Left lung (tissue), 10 donors: Measurements from ENCODE around the gene AGBL1. TPM values are rescaled to one million over a fixed set of nuclear protein-coding genes. Genes with fewer than 3 reads are reported as not detected.

Experiments used
- ATAC-seq: fragments of 200-7000 bp; cut with Tn5 transposase; one replicate; pipeline ENCODE4 v1.9.1; 2020; ENCODE audit warnings: moderate library complexity
- DNase-seq, 4 donors: peaks; one replicate each; pipeline ENCODE4 v3.0.0-alpha.2; 2013 to 2020
- H3K27ac ChIP-seq, 2 donors: fragments of 200-600 bp; sonication (generic) in 1 of 2; one replicate each; pipeline versions ENCODE4 v1.5.0 to v1.8.0; 2020 to 2021
- H3K27me3 ChIP-seq, 2 donors: fragments of 200-600 bp; sonication (generic) in 1 of 2; one replicate each; pipeline versions ENCODE4 v1.5.0 to v1.8.0; 2020 to 2021
- H3K36me3 ChIP-seq, 2 donors: fragments of 200-600 bp; sonication (generic) in 1 of 2; one replicate each; pipeline versions ENCODE4 v1.5.0 to v1.8.0; 2020 to 2021
- H3K4me1 ChIP-seq, 2 donors: fragments of 200-600 bp; one replicate each; pipeline ENCODE4 v1.8.0; 2021
- H3K4me3 ChIP-seq, 2 donors: fragments of 200-600 bp; sonication (generic) in 1 of 2; one replicate each; pipeline versions ENCODE4 v1.5.0 to v1.8.0; 2020 to 2021; ENCODE audit warnings: mild to moderate bottlenecking in 1 of 2
- H3K9me3 ChIP-seq, 2 donors: fragments of 200-600 bp; sonication (generic) in 1 of 2; one replicate each; pipeline versions ENCODE4 v1.5.0 to v1.8.0; 2020 to 2021
- CTCF ChIP-seq, 2 donors: fragments of 200-600 bp; sonication (generic) in 1 of 2; IDR thresholded peaks; one replicate each; pipeline versions ENCODE4 v1.5.0 to v1.8.0; 2021; ENCODE audit warnings: antibody characterized with exemption in 2 of 2
- intact Hi-C, 2 donors: fragments of 100-400 bp; cut with DNase I; formaldehyde crosslinking; loops; one replicate each; pipeline versions ENCODE4 v1.11.2 to v1.14.2; 2022
- polyA plus RNA-seq, 6 donors: library from polyadenylated mRNA; unstranded; fragments of 120-200 nt; gene quantifications; one replicate each; pipeline ENCODE4 v1.2.1, GENCODE V29; 2013; ENCODE audit not compliant: insufficient read length in 6 of 6
- total RNA-seq, 2 donors: library from RNA; stranded (reverse); fragmentation: NEBNext Ultra II Directional; extraction: Animal tissue kit (Norgen Biotek cat#: 25700); gene quantifications; one replicate each; pipeline ENCODE4 v1.2.1, GENCODE V29; 2021
- donor health status: DM: no; HTN: yes; CAD: no.
- donor health status: DM: no; HTN: no; CAD: no.

The AGBL1 gene
- total and polyA plus RNA-seq, 8 donors: 0.01 to 3.3 (median 0.11) TPM; not detected in 1

- Histone ChIP-seq H3K27me3 (no peaks in the 10 kb centered on the region), H3K27ac (no peak overlapping the region), H3K9me3 (peaks cover 0 to 12% of the 10 kb centered on the region in 2 donors), H3K4me3 (no peak overlapping the region), H3K36me3 (no peaks in the 10 kb centered on the region), H3K4me1 (no peaks in the 10 kb centered on the region)
- ATAC-seq (no peak), DNase-seq (no peak)
- intact Hi-C loops: no loop called here
- no peak for TF ChIP-seq CTCF (IDR thresholded peaks at IDR 0.05)
Measured at GRCh38 chr15:86336051-86336788, 256.5 kb downstream of the AGBL1 start.

DNA sequence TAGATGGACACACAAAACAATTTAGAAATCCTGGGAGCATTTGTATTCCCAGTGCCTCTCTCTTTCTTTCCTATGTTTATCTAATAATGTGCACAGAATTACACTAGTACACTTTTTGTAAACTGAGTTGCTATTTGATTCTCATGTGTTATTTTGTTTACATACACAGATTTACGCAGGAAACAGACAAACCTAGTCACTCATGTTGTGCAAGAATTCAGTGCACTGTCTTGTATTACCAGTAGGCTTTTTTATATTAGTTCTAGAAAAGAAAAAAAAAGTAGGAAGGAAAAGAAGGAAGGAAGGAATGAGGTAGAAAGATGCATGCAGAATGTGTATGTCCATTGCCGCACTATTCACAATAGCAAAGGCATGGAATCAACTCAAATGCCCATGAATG lies 257.4 kb downstream of the AGBL1 start:
- H3K9me3 ChIP-seq: peaks cover 0 to 7% of the 10 kb centered on the region in 2 donors
- TF ChIP-seq CTCF (IDR thresholded peaks at IDR 0.05): no peak
- H3K27ac ChIP-seq: no peak overlapping the region
- no peaks in the 10 kb centered on the region for H3K4me1 ChIP-seq
- no peak for ATAC-seq
- no peak for DNase-seq
- H3K36me3 ChIP-seq: no peaks in the 10 kb centered on the region
- H3K4me3 ChIP-seq: no peak overlapping the region
- intact Hi-C loops: no loop called here
- H3K27me3 ChIP-seq: no peaks in the 10 kb centered on the region

DNA sequence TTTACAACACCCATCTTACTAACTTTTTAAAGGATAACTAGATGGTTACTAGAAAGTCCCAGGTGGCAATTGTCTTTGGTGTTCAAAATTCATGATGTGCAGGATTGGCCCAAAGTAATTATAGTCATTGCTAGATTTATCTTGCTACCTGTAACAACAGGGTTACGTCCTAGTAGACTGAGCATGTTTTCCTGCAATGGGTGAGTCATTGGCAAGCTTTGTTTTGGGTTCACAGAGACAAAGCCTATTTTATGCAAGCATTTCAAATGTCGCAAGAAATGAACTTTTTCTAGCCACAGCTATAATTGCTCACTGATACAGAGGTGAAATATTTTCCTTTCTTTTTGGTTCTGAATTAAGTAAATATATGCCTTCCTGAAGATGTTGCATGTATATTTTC lies 267.6 kb downstream of the AGBL1 start:
- no peaks in the 10 kb centered on the region for H3K27me3 ChIP-seq
- no peak for ATAC-seq
- H3K36me3 ChIP-seq: no peaks in the 10 kb centered on the region
- H3K27ac ChIP-seq: no peak overlapping the region
- intact Hi-C loops: no loop called here
- no peak for TF ChIP-seq CTCF (IDR thresholded peaks at IDR 0.05)
- DNase-seq: no peak
- no peaks in the 10 kb centered on the region for H3K4me1 ChIP-seq
- no peak overlapping the region for H3K4me3 ChIP-seq
- peaks cover 0 to 4% of the 10 kb centered on the region in 2 donors for H3K9me3 ChIP-seq

DNA sequence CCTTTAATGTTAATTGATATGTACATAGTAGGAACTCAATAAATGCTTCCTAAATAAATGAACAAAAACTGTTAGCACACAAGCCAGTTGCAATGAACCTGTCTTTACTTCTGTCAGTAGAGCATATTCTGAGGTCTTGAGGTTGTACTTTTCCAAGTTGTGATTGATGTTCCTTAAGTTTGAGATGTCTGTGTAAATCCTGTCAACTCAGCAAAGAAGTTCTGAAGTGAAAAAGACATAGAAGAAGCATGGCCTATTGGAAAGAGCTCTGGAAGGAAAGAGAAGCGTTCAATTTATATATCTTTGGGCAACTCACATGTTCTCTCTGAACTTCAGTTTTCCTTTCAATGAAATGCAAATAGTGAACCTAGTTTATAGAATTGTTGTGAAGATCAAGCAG lies 269.9 kb downstream of the AGBL1 start:
- H3K9me3 ChIP-seq: peaks cover 0 to 4% of the 10 kb centered on the region in 2 donors
- DNase-seq: no peak
- intact Hi-C loops: no loop called here
- no peaks in the 10 kb centered on the region for H3K36me3 ChIP-seq
- H3K4me3 ChIP-seq: no peak overlapping the region
- no peak overlapping the region for H3K27ac ChIP-seq
- no peaks in the 10 kb centered on the region for H3K27me3 ChIP-seq
- ATAC-seq: no peak
- no peaks in the 10 kb centered on the region for H3K4me1 ChIP-seq
- no peak for TF ChIP-seq CTCF (IDR thresholded peaks at IDR 0.05)

DNA sequence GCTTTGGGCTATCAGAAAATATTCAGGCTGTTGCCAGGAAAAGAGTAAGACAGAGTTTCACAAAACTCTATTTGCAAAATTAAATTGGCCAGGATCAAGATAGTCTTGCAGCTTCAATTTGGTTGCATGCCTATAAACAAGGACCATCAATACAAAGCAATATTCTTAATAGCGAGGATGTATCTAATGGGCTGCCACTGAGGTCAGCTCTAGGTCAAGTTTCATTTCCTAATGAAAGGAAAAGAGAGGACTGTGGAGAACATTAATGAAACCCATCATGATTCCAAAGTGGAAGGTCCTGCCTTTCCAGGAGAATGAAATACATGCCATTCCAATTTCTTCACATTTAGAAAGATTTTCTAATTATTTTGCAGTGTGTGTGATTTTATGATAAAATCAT lies 273.5 kb downstream of the AGBL1 start:
- no peak for ATAC-seq
- Histone ChIP-seq H3K27me3 (no peaks in the 10 kb centered on the region), H3K36me3 (no peaks in the 10 kb centered on the region), H3K4me3 (no peak overlapping the region), H3K27ac (no peak overlapping the region), H3K9me3 (no peaks in the 10 kb centered on the region), H3K4me1 (no peaks in the 10 kb centered on the region)
- intact Hi-C loops: no loop called here
- no peak for DNase-seq
- no peak for TF ChIP-seq CTCF (IDR thresholded peaks at IDR 0.05)
